Heart left ventricle (tissue), 13 donors: ENCODE data around the gene TRIM7.

Experiments used
- CTCF ChIP-seq, 12 donors: fragments of 200-600 bp; sonication (generic) in 4 of 12; IDR thresholded peaks; one replicate each; pipeline versions ENCODE4 v1.5.0 to v1.8.0; 2018 to 2022; ENCODE audit warnings: antibody characterized with exemption in 12 of 12, mild to moderate bottlenecking in 5 of 12
- POLR2A ChIP-seq, 2 donors: fragments of 450-650 bp; IDR thresholded peaks; one replicate each; pipeline ENCODE4 v1.6.1; 2017; ENCODE audit warnings: antibody characterized with exemption in 2 of 2, mild to moderate bottlenecking in 2 of 2, moderate library complexity in 2 of 2
- donor health status: ischemic (EF 13 %, LVEDD 7.1; RV severe dilation, severe dysfunction).
- donor health status: DM: no; HTN: yes; CAD: no.
- donor health status: DM: no; HTN: no; CAD: no.
- donor health status: ischemic (EF 25% LVEDD 6.9; RV normal size, moderate dysfunction).
- donor health status: ischemic (EF 25% LVEDD 5.7; RV mildly dilated, moderate dysfunction).
- donor health status: ischemic (EF 35%, LVEDD 5.7; RV mildly dilated, moderate dysfunction).
- donor health status: nonischemic (EF 11% LVEDD 7.7; RV severe dilation, severe dysfunction).
- donor health status: DM: yes; HTN: yes; CAD: no.
- donor health status: PGD.
- donor health status: ischemic (EF 29% LVEDD 5.4; RV normal size, mild dysfunction).
- donor health status: nonischemic (EF 23%, LVEDD 6.1; RV moderate dilation, normal function).

GRCh38 chr5:181245427-181246275 is 40.7 kb upstream of the TRIM7 start:
- TF ChIP-seq POLR2A (IDR thresholded peaks at IDR 0.05) = no peak
- TF ChIP-seq CTCF (IDR thresholded peaks at IDR 0.05) = no peak
